ENCODE results near the gene SLC15A1. TPM values are rescaled to one million over a fixed set of nuclear protein-coding genes. Genes with fewer than 3 reads are reported as not detected.

Gene SLC15A1
- 0.68 and 1.1 TPM in 2 replicates for total RNA-seq

GRCh38 chr13:98752467-98753290, at the start of gene SLC15A1:
Gene SLC15A1 (minus strand): TSS chr13:98752672. CDS start chr13:98752598, 74 bp downstream.
- DNase-seq (ENCODE audit: low read depth) = no peak
- H3K36me3 ChIP-seq (ENCODE audit: control insufficient read depth, insufficient read depth, low read length) = no peaks in the 10 kb centered on the region
- H3K4me3 ChIP-seq (ENCODE audit: low read depth, low read length) = peak within 1 kb of the TSS; percentile 32
- no peak for TF ChIP-seq CTCF (IDR thresholded peaks at IDR 0.05; ENCODE audit: insufficient read depth, low read length, poor library complexity, severe bottlenecking)
- H3K27me3 ChIP-seq (ENCODE audit: control insufficient read depth, insufficient read depth, low read length) = peaks cover 19% of the 10 kb centered on the region

GRCh38 chr13:98801626-98802418, 49.4 kb upstream of the SLC15A1 start:
- no peak for DNase-seq (ENCODE audit: low read depth)
- H3K27me3 ChIP-seq (ENCODE audit: control insufficient read depth, insufficient read depth, low read length) = no peaks in the 10 kb centered on the region
- TF ChIP-seq CTCF (IDR thresholded peaks at IDR 0.05; ENCODE audit: insufficient read depth, low read length, poor library complexity, severe bottlenecking) = no peak
- H3K36me3 ChIP-seq (ENCODE audit: control insufficient read depth, insufficient read depth, low read length) = peaks cover 2% of the 10 kb centered on the region
- no peak overlapping the region for H3K4me3 ChIP-seq (ENCODE audit: low read depth, low read length)

GRCh38 chr13:98800078-98800477, 47.6 kb upstream of the SLC15A1 start:
- Histone ChIP-seq H3K4me3 (ENCODE audit: low read depth, low read length) (no peak overlapping the region), H3K36me3 (ENCODE audit: control insufficient read depth, insufficient read depth, low read length) (peaks cover 2% of the 10 kb centered on the region), H3K27me3 (ENCODE audit: control insufficient read depth, insufficient read depth, low read length) (no peaks in the 10 kb centered on the region)
- no peak for DNase-seq (ENCODE audit: low read depth)
- TF ChIP-seq CTCF (IDR thresholded peaks at IDR 0.05; ENCODE audit: insufficient read depth, low read length, poor library complexity, severe bottlenecking) = no peak

- no peak for TF ChIP-seq CTCF (IDR thresholded peaks at IDR 0.05; ENCODE audit: insufficient read depth, low read length, poor library complexity, severe bottlenecking)
- no peak overlapping the region for H3K4me3 ChIP-seq (ENCODE audit: low read depth, low read length)
- peaks cover 6% of the 10 kb centered on the region for H3K36me3 ChIP-seq (ENCODE audit: control insufficient read depth, insufficient read depth, low read length)
- DNase-seq (ENCODE audit: low read depth) = no peak
- no peaks in the 10 kb centered on the region for H3K27me3 ChIP-seq (ENCODE audit: control insufficient read depth, insufficient read depth, low read length)
Measured at GRCh38 chr13:98798849-98799645, 46.6 kb upstream of the SLC15A1 start.

- no peak for DNase-seq (ENCODE audit: low read depth)
- TF ChIP-seq CTCF (IDR thresholded peaks at IDR 0.05; ENCODE audit: insufficient read depth, low read length, poor library complexity, severe bottlenecking) = no peak
- no peak overlapping the region for H3K4me3 ChIP-seq (ENCODE audit: low read depth, low read length)
- H3K36me3 ChIP-seq (ENCODE audit: control insufficient read depth, insufficient read depth, low read length) = peaks cover 6% of the 10 kb centered on the region
- no peaks in the 10 kb centered on the region for H3K27me3 ChIP-seq (ENCODE audit: control insufficient read depth, insufficient read depth, low read length)
Measured at GRCh38 chr13:98797456-98797855, 45.0 kb upstream of the SLC15A1 start.
